GM19238 (cell line): Measurements from ENCODE around the gene MAMDC2.
"Not testable (repeated sequence)": the region's sequence is repeated elsewhere in the genome, so short reads cannot be mapped to it uniquely, and the experiment has no call there.

Experiments
- DNase-seq: peaks from one replicate; pipeline ENCODE4 v3.0.0; 2011; ENCODE audit warnings: low spot score; ENCODE audit not compliant: insufficient read length

MAMDC2 gene

GRCh38 chr9:70036641-70037040 is 7.0 kb upstream of the MAMDC2 start:
- DNase-seq, result no peak

DNA sequence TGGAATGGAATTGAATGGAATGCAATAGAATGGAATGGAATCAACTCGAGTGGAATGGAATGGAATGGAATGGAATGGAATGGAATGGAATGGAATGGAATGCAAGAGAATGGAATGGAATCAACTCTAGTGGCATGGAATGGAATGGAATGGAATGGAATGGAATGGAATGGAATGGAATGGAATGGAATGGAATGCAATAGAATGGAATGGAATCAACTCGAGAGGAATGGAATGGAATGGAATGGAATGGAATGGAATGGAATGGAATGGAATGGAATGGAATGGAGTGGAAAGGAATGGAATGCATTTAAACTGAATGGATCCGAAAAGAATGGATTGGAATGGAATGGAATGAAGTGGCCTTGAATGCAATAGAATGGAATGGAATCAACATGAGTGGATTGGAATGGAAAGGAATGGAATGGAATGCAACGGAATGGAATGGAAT is 5.5 kb upstream of the MAMDC2 start:
- not testable (repeated sequence) for DNase-seq

DNA sequence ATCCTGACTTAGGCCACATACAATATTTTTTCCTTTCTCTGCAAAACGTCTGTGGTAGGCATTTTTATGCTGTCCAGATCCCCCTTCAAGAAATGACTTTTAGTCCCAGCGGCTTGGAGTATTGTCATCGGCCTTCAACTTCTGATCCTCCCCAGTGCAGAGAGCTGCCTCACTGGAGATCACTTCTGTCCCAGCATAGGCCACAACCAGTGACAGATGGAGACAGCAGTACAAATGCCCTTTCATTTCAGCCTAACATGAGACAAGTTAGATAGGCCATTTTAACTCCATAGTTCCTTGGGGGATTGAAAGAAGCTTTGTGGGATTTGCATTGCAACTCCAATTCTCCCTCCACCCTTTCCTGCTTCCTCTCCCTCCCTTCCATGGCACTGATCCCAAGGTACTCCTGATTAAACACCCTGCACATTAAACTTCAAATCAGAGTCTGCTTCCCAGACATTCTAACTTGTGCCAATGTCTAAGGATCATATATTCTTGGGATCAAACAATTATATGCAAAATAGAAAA is 3.2 kb upstream of the MAMDC2 start:
- DNase-seq, result no peak

DNA sequence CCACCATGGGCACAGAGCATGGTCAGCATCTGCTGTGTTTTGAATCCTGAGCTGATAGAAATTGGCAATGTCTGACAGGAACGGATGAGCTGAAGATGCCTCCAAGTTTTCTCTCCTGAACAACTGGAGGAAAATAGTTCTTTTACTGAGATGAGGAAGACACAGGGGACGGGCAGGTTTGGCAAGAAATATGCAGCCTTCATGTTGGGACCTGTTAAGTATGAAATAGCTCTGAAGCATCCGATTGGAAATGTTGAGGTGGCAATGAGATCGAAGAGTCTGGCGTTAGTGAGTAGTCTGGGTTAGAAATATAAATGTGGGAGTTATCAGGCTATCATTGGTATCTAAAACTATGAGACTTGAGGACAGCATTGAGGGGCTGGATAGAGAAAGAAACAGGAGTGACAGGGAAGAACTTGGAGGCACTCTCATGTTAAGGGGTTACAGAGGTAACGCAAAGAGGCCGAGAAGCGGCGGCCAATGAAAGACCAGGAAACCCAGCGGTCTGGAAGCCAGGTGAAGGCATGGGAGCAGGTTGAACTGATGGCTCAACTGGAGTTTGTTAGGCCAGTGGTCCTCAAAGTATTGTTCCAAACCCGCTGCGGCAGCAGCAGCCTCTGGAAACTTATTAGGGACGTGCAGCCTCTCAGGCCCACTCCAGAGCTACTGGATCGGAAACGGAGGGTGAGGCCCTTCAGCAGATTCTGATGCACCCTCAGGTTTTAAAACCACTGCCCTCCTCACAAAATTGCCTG is 1.0 kb upstream of the MAMDC2 start:
- no peak for DNase-seq

DNA sequence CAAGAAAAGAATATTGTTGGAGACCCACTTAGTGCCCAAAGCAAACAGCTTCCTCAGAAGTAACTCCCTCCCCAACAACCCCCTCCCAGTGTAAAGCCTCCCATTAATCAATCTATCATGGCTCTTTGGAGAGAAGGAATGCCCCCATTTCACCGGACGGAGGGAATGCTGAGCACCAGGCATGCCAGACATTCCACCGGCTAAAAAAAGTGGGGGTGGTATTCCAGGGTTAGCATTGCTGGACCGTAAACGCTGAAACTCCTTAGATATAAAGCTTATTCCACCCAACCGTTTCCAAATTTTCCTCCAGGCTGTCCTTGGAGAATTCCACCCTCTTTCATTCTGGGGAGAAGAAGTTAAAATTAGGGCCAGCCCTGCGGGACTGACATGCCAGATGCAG is 363 bp upstream of the MAMDC2 start:
- DNase-seq, result no peak

GRCh38 chr9:70044490-70045307 is 1.1 kb downstream of the MAMDC2 start:
- DNase-seq, result no peak

GRCh38 chr9:70045452-70045851 is 1.8 kb downstream of the MAMDC2 start:
- no peak for DNase-seq

GRCh38 chr9:70046274-70047070 is 2.8 kb downstream of the MAMDC2 start:
- no peak for DNase-seq

GRCh38 chr9:70049236-70049635 is 5.6 kb downstream of the MAMDC2 start:
- no peak for DNase-seq

- no peak for DNase-seq
Measured at GRCh38 chr9:70049672-70050271, 6.1 kb downstream of the MAMDC2 start.

- DNase-seq, result no peak
Measured at GRCh38 chr9:70052768-70053167, 9.1 kb downstream of the MAMDC2 start.

- no peak for DNase-seq
Measured at GRCh38 chr9:70053864-70054263, 10.2 kb downstream of the MAMDC2 start.

GRCh38 chr9:70054521-70054920 is 10.9 kb downstream of the MAMDC2 start:
- DNase-seq, result no peak

- DNase-seq, result no peak
Measured at GRCh38 chr9:70055406-70056210, 12.0 kb downstream of the MAMDC2 start.

GRCh38 chr9:70056211-70056944 is 12.7 kb downstream of the MAMDC2 start:
- no peak for DNase-seq

- DNase-seq, result no peak
Measured at GRCh38 chr9:70058569-70059116, 15.0 kb downstream of the MAMDC2 start.

DNA sequence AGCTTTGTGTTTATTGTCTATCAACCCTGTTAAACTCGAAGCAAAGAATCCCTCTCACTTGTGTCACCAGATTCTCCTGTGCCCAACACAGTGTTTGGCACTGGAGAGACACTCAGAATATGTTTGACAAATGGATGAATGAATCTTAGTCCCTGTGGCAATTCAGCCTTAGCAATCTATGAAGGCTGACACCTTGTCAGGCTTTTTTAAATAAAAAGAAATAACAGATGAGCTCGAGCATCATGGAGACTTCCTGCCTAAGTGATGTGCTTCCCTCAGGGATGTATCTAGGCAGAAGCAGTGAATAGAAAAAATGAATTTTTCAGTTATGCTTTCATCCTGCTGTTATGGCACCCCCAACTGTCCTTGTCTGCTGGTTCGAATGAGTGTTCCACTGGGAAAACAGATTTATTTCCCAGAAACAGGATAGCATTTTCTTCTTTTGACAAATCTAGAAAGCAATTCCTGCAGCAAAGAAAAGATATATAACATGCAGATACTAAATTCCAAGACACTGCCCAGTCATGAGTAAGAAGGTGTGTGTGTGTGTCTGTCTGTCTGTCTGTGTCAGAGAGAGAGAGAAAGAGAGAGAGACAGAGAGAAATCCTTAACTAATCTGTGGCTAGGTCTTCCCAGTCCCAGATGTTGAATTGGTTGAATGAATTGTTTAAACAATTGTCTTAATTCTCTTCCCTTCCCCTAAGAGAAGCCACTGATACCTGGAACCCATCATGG is 16.7 kb downstream of the MAMDC2 start:
- DNase-seq, result no peak

GRCh38 chr9:70060883-70061507 is 17.3 kb downstream of the MAMDC2 start:
- DNase-seq, result no peak
